GM18519 (cell line): ENCODE results near the gene ECM2.

Experiments used
- ATAC-seq: cut with Tn5 transposase; IDR thresholded peaks from one replicate; pipeline ENCODE4 v1.9.1; 2021; ENCODE audit warnings: mild to moderate bottlenecking, moderate library complexity; ENCODE audit not compliant: unreplicated experiment, low FRiP score

Gene ECM2

GRCh38 chr9:92528522-92528849 lies 7.3 kb downstream of the ECM2 start:
- no peak for ATAC-seq

DNA sequence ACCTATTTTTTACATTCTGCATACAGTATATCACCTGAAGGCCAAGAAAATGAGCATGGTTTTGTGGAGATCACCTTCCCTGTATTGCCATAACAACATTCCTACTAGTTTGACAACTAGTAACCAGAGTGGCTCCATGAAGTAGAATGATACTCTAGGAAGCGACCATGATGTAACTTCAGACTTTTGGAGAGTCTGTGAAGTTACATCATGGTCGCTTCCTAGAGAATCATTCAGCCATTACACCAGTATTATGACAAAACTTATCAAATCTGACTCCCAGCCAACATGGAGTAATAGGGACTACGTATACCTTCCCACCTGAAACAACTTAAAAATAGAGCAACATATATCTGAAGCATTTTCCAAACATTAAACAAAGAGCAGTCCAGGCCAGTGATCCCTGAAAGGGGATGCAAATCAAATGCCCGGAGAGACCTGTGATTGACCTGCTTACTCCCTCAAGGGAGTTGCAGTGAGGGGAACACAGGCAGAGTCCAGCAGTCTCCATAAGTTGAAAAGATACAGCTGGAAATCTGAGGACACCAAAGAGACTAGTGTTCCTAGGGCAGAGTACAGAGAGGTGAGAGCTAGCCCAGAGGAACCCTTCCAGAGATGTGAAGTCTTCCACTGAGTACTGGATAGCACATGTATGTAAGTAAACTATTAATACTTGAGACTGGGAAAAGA lies 7.8 kb downstream of the ECM2 start:
- no peak for ATAC-seq

DNA sequence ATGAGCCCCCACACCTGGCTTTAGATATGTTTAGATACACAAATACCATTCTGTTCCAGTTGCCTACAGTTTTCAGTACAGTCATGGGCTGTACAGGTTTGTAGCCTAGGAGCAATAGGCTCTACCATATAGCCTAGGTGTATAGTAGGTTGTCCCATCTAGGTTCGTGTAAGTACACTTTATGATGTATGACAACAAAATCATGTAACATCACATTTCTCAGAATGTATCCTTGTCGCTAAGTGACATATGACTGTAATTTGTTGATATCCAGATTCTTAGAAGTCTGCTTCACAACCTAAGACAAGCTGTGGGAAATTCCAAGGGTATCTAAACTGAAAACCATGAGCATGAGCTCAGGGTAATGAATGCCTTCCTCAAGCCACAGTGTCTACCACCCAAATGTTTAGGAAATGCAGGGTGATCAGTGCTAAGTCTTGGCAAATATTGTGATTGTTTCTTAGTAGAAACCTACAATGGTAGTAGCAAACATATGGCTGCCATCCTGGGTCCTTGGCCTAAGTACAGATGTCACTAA lies 8.4 kb downstream of the ECM2 start:
- no peak for ATAC-seq

DNA sequence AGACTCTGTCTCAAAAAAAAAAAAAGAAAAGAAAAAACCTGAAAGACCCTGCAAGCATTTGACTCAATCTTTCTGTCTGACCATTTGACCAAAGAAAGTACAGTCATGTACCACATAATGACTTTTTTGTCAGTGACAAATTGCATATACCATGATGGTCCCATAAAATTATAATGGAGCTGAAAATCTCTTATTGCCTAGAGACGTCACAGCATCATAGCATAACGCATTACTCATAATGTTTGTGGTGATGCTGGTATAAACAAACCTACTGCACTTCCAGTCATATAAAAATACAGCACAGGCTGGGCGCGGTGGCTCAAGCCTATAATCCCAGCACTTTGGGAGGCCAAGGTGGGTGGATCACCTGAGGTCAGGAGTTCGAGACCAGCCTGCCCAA lies 10.5 kb downstream of the ECM2 start:
- no peak for ATAC-seq

GRCh38 chr9:92524881-92525280 lies 10.9 kb downstream of the ECM2 start:
- ATAC-seq = no peak

GRCh38 chr9:92522983-92523970 lies 12.5 kb downstream of the ECM2 start:
- no peak for ATAC-seq

- no peak for ATAC-seq
These were observed 15.0 kb downstream of the ECM2 start for GRCh38 chr9:92520837-92521236.

DNA sequence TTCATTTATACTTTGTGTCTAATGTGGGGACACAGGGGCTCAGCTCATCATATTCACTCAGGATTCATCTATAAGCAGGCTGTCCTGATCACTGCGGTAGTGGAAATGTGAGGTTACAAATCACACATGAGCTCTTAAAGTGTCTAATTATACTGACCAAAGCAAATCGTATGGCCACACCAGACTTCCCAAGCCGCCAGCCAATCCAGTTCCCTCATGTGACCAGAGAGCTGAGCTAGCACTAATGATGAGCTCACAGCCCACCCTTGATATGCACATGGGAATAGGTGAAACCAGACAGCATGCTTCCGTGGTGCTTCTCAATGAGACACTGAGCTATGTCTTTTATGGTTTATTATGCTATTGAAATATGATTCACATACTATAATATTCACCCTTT lies 17.6 kb downstream of the ECM2 start:
- no peak for ATAC-seq

DNA sequence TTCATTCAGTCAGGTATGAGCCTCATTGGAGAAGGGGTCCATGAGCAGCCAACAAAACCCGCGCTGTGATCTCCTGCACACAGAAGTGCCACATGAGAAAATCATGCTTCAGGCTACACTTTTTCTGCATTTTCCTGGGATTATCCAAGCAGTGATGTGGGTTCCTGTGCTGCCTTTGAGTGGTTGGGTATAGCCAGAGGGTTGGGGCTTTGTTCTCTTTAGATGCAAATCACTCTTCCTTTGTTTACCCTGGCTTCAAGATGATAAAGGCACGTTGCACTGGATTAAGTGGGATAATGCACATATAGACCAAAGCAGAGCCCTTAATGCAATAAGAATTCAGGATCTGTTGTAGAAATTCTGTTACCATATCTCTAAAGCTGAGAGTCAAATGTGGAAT lies 18.7 kb downstream of the ECM2 start:
- no peak for ATAC-seq

- ATAC-seq = no peak
These were observed 19.3 kb downstream of the ECM2 start for GRCh38 chr9:92516521-92516920.

GRCh38 chr9:92514635-92515034 lies 21.2 kb downstream of the ECM2 start:
- ATAC-seq = no peak

DNA sequence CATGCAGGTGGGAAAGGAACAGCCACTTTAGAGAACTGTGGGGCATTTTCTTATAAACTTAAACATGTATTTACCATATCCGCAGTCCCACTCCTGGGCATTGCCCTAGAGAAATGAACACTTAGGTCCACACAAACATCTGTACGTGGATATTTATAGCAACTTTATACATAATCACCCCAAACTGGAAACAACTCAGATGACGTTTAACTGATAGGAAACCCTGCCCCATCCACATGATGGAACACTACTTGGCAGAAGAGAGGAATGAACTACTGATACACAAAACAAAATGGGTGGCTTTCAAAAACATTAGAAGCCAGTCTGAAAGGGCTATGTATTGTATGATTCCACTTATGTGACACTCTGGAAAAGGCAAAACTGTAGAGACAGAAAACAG lies 22.4 kb downstream of the ECM2 start:
- no peak for ATAC-seq

DNA sequence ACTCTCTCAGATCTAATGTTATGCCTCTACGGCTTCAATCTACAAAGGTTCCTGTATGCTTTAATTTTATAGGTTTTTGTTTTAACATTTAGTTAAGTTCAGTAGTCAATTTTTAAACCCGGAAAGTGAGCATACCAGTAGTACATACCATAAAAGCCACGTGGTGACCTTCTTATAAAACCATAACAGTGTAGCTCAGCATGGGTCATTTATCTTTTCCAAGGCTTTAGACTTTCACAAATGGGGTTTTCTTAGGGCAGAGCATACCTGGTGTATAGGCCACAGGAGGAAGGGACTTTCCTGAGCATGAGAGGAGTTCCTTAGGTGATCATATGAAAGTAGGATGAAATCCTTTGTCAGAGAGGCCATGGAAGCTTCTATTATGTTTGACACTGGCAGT lies 23.2 kb downstream of the ECM2 start:
- no peak for ATAC-seq

GRCh38 chr9:92510747-92511146 lies 25.0 kb downstream of the ECM2 start:
- no peak for ATAC-seq

DNA sequence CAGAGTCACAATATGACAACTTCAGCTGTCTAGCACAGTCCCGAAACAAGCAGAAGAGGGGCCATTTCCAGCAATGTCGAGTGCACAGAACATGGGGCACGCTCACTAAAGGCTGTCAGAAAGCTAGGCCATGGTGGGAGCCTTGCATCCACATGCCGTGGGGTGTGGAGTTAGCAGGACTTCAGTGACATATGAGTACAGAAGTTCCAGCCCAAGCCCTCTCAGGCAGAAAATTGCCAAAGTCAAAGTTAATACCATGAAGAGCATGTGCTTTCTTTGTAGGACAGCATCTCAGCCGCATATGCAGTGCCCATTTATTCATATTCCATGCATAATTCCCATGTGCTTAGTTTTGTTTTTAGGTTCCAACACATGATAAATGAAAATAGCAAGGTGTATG lies 26.7 kb downstream of the ECM2 start:
- no peak for ATAC-seq

DNA sequence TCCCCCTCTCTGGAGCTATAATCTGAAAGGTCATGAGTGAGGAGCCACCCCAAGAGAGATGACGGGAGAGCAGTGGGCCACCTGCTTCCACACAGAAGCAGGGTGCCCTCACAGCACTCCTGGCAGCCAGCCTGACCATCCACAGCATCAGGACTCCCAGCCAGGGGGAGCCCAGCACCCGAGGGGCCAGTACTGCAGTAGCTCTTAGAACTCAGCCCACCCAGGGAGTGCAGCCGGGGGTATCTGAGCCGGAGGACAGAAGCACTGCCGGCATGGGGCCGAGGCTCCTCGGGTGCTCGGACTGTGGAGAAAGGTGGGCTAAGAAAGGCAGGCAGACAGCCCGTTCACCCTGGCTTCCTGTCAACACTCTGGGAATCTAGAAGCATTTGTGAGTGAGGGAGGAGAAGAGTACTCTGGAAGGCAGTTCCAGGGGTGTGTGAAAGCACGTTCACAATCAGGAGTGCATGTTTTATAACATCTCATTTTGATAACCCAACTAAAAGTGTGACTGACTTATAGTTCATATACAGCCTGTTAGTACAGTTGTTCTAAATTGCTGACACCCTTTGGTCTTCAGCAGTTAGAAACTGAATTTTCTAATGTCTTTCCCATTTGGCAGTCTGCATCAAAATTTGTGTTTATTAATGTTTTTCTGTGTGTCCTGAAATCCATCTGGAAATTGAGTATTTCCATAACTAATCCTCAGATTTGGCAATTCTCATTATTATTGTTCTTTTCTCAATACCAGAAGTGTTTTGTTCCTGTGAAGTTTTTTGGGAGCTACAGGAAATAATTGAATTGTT lies 27.6 kb downstream of the ECM2 start:
- ATAC-seq = no peak

DNA sequence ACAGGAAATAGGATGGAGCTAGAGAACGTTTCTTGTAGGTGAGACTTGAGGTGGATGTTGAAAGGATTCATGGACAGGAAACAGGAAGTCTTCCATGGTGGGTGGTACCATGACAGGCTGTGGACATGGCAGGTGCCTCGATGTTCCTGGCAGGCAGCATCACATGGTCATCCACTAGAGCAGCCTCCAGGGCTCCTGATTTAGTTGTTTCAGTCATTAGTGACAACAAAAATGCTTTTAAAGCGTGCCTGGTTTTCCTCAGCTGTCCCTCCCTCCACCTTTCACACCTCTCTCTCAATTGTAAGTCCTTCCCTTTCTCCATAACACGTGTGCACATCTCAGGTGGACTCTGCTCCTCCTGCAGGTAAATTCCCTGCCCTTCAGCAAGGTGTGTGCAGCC lies 28.3 kb downstream of the ECM2 start:
- ATAC-seq = no peak

GRCh38 chr9:92507005-92507404 lies 28.8 kb downstream of the ECM2 start:
- ATAC-seq = no peak

- no peak for ATAC-seq
These were observed 29.5 kb downstream of the ECM2 start for GRCh38 chr9:92506184-92506857.

DNA sequence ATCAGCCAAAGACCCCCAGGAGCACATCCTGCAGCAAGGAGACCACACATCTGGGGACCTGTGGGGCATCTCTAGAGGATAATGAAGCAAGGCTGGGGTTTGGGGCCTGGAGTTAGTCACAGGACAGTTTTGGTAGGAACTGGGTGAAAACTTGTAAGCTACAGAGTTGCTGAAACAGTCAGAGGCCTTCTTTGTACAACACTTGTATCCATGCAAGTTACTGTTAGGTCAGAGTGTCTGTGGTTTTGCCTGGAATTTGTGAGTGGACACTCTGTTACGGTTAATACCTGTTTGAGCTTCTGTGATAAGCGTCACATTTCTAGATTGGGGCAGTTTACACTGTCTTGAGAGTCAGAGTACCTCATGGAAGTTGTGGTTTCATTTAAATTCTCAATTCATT lies 30.9 kb downstream of the ECM2 start:
- ATAC-seq = no peak
